Ovary (tissue), 9 donors: ENCODE measurements around the gene SDR39U1. TPM values are rescaled to one million over a fixed set of nuclear protein-coding genes. Genes with fewer than 3 reads are reported as not detected.

ENCODE experiments used
- DNase-seq, 5 donors: peaks; one replicate each; pipeline ENCODE4 v3.0.0-alpha.2; 2019 to 2020
- H3K27ac ChIP-seq, 2 donors: fragments of 200-600 bp; one replicate each; pipeline versions ENCODE4 v1.5.1 to v1.8.0; 2019 to 2022
- H3K27me3 ChIP-seq: fragments of 200-600 bp; one replicate; pipeline ENCODE4 v1.8.0; 2022
- H3K36me3 ChIP-seq: fragments of 200-600 bp; sonication (generic); one replicate; pipeline ENCODE4 v1.5.1; 2019
- H3K4me1 ChIP-seq: one replicate; pipeline ENCODE4 v1.8.1; 2013; ENCODE audit warnings: mild to moderate bottlenecking, moderate library complexity; ENCODE audit not compliant: insufficient read depth
- H3K4me3 ChIP-seq: fragments of 200-600 bp; sonication (generic); one replicate; pipeline ENCODE4 v1.5.1; 2017
- H3K9me3 ChIP-seq, 2 donors: fragments of 200-600 bp in 1 of 2; sonication (generic) in 1 of 2; one replicate each; pipeline versions ENCODE4 v1.5.1 to v1.8.1; 2013 to 2019; ENCODE audit warnings: mild to moderate bottlenecking in 1 of 2, moderate library complexity in 1 of 2
- CTCF ChIP-seq, 3 donors: fragments of 450-650 bp in 2 of 3; fragments of 200-600 bp in 1 of 3; IDR thresholded peaks; one replicate each; pipeline versions ENCODE4 v1.5.1 to v1.8.0; 2016 to 2022; ENCODE audit warnings: antibody characterized with exemption in 3 of 3, mild to moderate bottlenecking in 1 of 3
- EP300 ChIP-seq: sonication (generic); formaldehyde crosslinking; IDR thresholded peaks from one replicate; pipeline ENCODE4 v1.6.1; 2017; ENCODE audit warnings: antibody characterized with exemption
- POLR2A ChIP-seq: fragments of 450-650 bp; IDR thresholded peaks from one replicate; pipeline ENCODE4 v1.6.1; 2017; ENCODE audit warnings: antibody characterized with exemption, mild to moderate bottlenecking, moderate library complexity
- WGBS, 3 donors: extraction: QIAGEN DNeasy Blood & Tissue Kit in 1 of 3; methylation state at CpG; one replicate each; pipeline versions ENCODE4 v1.1.5 to v1.1.7; 2013 to 2017; 5-methylcytosine and 5-hydroxymethylcytosine counted together
- intact Hi-C, 4 donors: fragments of 100-400 bp; cut with DNase I; formaldehyde crosslinking; loops; one replicate each; pipeline versions ENCODE4 v1.11.0 to v1.15.1; 2022 to 2023
- polyA plus RNA-seq, 2 donors: library from polyadenylated mRNA; stranded (reverse); fragments of 200-250 nt in 1 of 2; fragments of 350-450 nt in 1 of 2; fragmentation: Illumina TruSeq in 1 of 2; extraction: RNeasy Lipid Tissue Mini Kit (QIAGEN cat#74804) in 1 of 2; gene quantifications; one replicate each; pipeline ENCODE4 v1.2.3, GENCODE V29; 2013 to 2014
- total RNA-seq, 7 donors: library from RNA; depleted of rRNA in 2 of 7; stranded (reverse); fragments of >200 nt in 2 of 7; fragmentation: NEBNext Ultra II Directional in 3 of 7; extraction: Animal tissue kit (Norgen Biotek cat#: 25700) in 3 of 7; gene quantifications; one replicate each; pipeline versions ENCODE4 v1.1.0 to v1.2.4, GENCODE V29; 2016 to 2023
- donor health status: DM: no; HTN: no; CAD: no; lungs with moderate emphysema.
- donor health status: DM: no; HTN: no; CAD: no.
- donor health status: Bipolar disorder and iron deficiency.
- donor health status: DM: yes; HTN: yes; CAD: no.
- donor health status: DM: no; HTN: no; CAD: no.
- donor health status: DM: yes; HTN: yes; CAD: no.

SDR39U1 gene
- total and polyA plus RNA-seq, 9 donors = 33.4 to 68.8 (median 62.4) TPM

DNA sequence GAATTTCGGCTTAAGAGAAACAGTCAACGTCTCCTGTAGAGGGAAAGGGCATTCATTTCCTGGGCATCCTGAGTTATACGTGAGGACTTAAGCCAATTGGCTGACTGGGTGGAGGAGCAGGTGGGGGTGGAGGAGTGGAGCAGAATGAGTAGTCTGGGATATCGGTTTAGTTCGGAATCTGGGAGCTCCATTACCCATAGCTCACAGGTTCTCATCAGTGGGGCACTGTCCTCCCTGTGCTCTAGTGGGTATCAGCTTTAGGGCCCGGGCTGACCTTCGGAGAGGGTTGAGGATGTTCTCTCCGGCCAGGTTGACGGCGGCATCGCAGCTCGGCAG lies 704 bp downstream of the SDR39U1 start:
- Histone ChIP-seq H3K4me3 (peak overlapping the region; percentile 85), H3K27ac (peak overlapping the region; percentile 61 to 95), H3K9me3 (no peaks in the 10 kb centered on the region), H3K36me3 (no peaks in the 10 kb centered on the region), H3K27me3 (no peaks in the 10 kb centered on the region), H3K4me1 (peaks cover 3% of the 10 kb centered on the region)
- intact Hi-C loops = loop anchor here in 1 of 4 donors (5.0 kb wide), 1 partner anchor 210 kb away; the partner anchor contains the start of genes GMPR2 and NEDD8
- 1% methylated on average over 12 of the region's 12 CpGs for WGBS, 3 donors
- DNase-seq = no peak
- no peak for TF ChIP-seq EP300
- no peak for TF ChIP-seq CTCF (IDR thresholded peaks at IDR 0.05)
- no peak for TF ChIP-seq POLR2A

DNA sequence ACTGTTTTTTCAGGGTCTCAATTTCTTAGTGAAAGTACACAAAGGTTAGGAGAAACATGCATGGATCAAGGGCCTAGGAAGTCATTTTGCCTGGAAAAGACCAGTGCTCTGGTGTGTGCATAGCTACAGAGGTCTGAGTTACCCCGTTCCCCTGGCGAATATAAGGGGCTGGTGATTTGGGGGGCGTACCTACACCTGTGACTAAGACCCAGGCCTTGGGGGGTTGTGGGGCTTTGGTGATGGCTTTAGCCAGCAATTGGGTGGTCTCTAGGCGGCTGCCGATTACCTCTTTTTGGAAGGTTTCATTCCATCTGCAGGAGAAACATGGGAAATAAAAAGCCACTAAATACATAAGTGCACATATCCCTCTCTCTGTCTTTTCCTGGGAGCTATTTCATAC lies 1.1 kb downstream of the SDR39U1 start:
- TF ChIP-seq EP300 (no peak), CTCF (IDR thresholded peaks at IDR 0.05) (no peak), POLR2A (no peak)
- H3K4me3 ChIP-seq = peak overlapping the region; percentile 85
- H3K36me3 ChIP-seq = no peaks in the 10 kb centered on the region
- DNase-seq = no peak
- H3K27ac ChIP-seq = peak overlapping the region; percentile 61 to 95
- H3K4me1 ChIP-seq = peaks cover 3% of the 10 kb centered on the region
- no peaks in the 10 kb centered on the region for H3K9me3 ChIP-seq
- 38 to 54% (median 42%) methylated on average over 5 of the region's 5 CpGs for WGBS, 3 donors
- intact Hi-C loops = loop anchor here in 1 of 4 donors (5.0 kb wide), 1 partner anchor 209 kb away; the partner anchor contains the start of genes GMPR2 and NEDD8
- no peaks in the 10 kb centered on the region for H3K27me3 ChIP-seq

DNA sequence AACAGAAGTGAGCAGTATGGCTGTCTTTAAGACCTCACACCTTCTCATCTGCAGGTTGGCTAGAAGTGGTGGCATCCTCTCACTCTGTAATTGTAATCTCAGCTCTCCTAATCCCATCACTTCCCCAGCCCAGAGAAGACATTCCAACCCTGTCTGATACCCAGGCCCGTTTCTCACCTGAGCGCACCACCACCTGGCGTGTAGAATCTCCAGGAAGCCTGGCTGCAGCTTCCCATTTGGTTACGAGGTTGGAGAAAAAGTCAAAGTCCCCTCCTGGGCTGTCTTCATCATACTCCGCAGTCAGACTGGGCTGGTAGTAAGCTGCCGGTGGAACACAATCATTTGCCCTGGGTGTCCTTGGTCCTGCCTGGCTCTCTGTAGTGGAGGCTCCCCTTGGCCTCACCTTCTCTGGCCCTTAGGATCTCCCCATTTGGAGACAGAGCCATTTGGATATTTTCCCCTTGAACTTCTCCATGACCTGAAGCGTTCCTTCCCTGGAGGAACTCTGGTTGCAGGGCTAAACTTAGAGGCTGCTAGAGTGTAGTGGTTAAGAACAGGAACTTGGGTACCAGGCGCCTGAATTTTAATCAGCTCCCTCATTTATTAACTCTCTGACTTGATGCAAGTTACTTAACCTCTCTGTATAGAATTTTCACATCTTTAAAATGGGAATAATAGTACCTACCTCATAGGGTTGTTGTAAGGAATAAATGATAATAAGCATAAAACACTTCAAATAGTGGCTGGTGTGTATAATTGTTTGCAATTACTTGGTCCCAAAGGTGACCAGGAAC lies 1.8 kb downstream of the SDR39U1 start:
- Histone ChIP-seq H3K4me1 (peaks cover 3% of the 10 kb centered on the region), H3K4me3 (no peak overlapping the region), H3K9me3 (no peaks in the 10 kb centered on the region), H3K27ac (peak overlapping the region in 1 of 2 donors; percentile 9), H3K27me3 (no peaks in the 10 kb centered on the region), H3K36me3 (no peaks in the 10 kb centered on the region)
- WGBS, 3 donors = 74 to 78% (median 76%) methylated on average over 8 of the region's 8 CpGs
- DNase-seq = no peak
- TF ChIP-seq POLR2A = no peak
- no peak for TF ChIP-seq CTCF (IDR thresholded peaks at IDR 0.05)
- no peak for TF ChIP-seq EP300
- intact Hi-C loops = loop anchor here in 1 of 4 donors (5.0 kb wide), 1 partner anchor 209 kb away; the partner anchor contains the start of genes GMPR2 and NEDD8

DNA sequence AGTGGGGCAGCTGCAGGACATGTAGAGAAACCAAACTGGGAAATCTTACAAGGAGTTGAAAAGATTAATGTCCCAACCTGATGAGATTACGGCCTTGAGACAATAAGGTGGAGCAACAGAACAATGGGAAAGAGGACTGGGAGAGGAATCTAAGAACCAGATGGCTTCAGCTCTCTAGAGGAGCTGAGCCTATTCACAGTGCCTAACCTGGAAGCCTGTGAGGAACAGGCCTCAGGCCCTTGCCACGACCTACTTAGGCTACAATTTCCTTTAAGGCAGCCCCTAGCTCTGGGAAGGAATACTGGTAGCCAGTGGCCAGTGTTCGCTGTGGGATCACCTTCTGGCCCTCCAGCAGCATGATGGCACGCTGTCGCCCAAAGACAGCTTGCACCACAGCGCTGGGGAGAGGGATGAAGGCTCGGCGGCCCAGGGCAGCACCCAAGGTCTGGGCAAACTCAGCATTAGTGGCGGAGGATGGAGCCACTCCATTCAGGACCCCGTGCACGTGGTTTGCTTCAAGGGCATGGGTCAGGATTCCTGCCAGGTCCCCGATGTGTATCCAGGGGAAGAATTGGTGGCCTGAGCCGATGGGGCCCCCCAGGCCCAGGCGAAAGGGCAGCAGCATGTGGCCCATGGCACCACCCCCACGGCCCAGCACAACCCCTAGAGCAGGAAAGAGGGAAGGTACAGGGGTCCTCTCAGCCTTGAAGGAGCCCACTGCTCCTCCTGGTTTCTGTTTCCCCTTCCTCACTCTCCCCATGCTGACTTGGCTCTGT lies 2.6 kb downstream of the SDR39U1 start:
- no peaks in the 10 kb centered on the region for H3K36me3 ChIP-seq
- H3K27me3 ChIP-seq = no peaks in the 10 kb centered on the region
- no peak overlapping the region for H3K27ac ChIP-seq
- peak in 4 of 5 donors; percentile 27 to 57 (median 52) for DNase-seq
- TF ChIP-seq POLR2A (no peak), CTCF (IDR thresholded peaks at IDR 0.05) (no peak), EP300 (no peak)
- WGBS, 3 donors = 56 to 63% (median 58%) methylated on average over 15 of the region's 15 CpGs
- H3K4me1 ChIP-seq = peaks cover 3% of the 10 kb centered on the region
- no peaks in the 10 kb centered on the region for H3K9me3 ChIP-seq
- H3K4me3 ChIP-seq = no peak overlapping the region
- intact Hi-C loops = loop anchor here in 2 of 4 donors (5.0 kb wide), 3 partner anchors 38 to 208 kb away; partner anchors contain the start of genes GMPR2 (in 1 of the 2) and NEDD8 (in 1 of the 2)
